ENCODE data around the gene MEPE.

DNA sequence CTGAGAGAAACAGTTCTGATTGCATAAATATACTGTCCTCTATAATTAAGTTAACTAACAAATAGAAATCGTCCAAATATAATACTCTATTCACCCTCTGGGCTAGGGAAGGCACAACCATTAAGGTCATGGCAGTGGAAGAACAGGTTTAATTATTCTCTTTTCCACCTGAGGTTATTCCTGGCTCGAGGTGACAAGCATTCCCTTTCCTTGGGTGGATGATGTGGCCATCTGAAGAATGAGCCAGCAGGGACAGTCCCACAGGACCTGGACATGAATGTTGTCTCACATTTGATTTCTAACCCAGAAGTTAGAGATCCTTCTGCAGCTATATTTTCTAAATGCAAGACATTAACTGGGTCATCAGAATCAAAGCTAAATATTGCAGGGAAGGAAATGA, 27.9 kb upstream of the MEPE start:
- TF ChIP-seq, protein P1, sequence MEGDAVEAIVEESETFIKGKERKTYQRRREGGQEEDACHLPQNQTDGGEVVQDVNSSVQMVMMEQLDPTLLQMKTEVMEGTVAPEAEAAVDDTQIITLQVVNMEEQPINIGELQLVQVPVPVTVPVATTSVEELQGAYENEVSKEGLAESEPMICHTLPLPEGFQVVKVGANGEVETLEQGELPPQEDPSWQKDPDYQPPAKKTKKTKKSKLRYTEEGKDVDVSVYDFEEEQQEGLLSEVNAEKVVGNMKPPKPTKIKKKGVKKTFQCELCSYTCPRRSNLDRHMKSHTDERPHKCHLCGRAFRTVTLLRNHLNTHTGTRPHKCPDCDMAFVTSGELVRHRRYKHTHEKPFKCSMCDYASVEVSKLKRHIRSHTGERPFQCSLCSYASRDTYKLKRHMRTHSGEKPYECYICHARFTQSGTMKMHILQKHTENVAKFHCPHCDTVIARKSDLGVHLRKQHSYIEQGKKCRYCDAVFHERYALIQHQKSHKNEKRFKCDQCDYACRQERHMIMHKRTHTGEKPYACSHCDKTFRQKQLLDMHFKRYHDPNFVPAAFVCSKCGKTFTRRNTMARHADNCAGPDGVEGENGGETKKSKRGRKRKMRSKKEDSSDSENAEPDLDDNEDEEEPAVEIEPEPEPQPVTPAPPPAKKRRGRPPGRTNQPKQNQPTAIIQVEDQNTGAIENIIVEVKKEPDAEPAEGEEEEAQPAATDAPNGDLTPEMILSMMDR (optimal IDR thresholded peaks at IDR 0.05 in 1 of 3, IDR thresholded peaks at IDR 0.05 in 1 of 3, conservative IDR thresholded peaks at IDR 0.05 in 1 of 3; ENCODE audit: extremely low read depth in 1 of 3, insufficient read depth in 2 of 3, low read length in 3 of 3), result no peak
- TF ChIP-seq EZH2 (IDR thresholded peaks at IDR 0.05; ENCODE audit: low read length), result no peak
